Calu3 (cell line): ENCODE data around the gene FAF1. TPM values are rescaled to one million over a fixed set of nuclear protein-coding genes. Genes with fewer than 3 reads are reported as not detected.

Experiments
- BruUV-seq: library from RNA; stranded (reverse); fragments of 400-500 nt; replicated peaks from 2 replicates; lab custom pipeline; 2021; lab: Mats Ljungman, UMichigan
- CTCF ChIA-PET: fragments of 300-600 bp; sonication (Branson Sonifier 250); formaldehyde crosslinking; loops from one replicate; lab custom pipeline; 2022; ENCODE audit warnings: antibody characterized with exemption; lab: Charles Lee
- DNase-seq: peaks from one replicate; pipeline ENCODE4 v3.0.0; 2022
- H3K27ac Mint-ChIP-seq: one replicate; pipeline ENCODE4 v1.8.0; 2022; ENCODE audit warnings: mixed read lengths; ENCODE audit not compliant: unreplicated experiment
- H3K27me3 Mint-ChIP-seq: one replicate; pipeline ENCODE4 v1.8.0; 2022; ENCODE audit warnings: mixed read lengths; ENCODE audit not compliant: unreplicated experiment
- H3K36me3 Mint-ChIP-seq: one replicate; pipeline ENCODE4 v1.8.0; 2022; ENCODE audit warnings: mild to moderate bottlenecking, moderate library complexity, mixed read lengths; ENCODE audit not compliant: insufficient read depth, unreplicated experiment
- H3K4me1 Mint-ChIP-seq: one replicate; pipeline ENCODE4 v1.8.0; 2022; ENCODE audit warnings: mild to moderate bottlenecking, low read depth, mixed read lengths; ENCODE audit not compliant: unreplicated experiment
- H3K4me3 Mint-ChIP-seq: one replicate; pipeline ENCODE4 v1.8.0; 2022; ENCODE audit warnings: mild to moderate bottlenecking, low read depth, moderate library complexity, mixed read lengths; ENCODE audit not compliant: unreplicated experiment
- H3K9me3 Mint-ChIP-seq: one replicate; pipeline ENCODE4 v1.8.0; 2022; ENCODE audit warnings: low read depth, mixed read lengths; ENCODE audit not compliant: unreplicated experiment
- CTCF ChIP-seq: fragments of 200-600 bp; IDR thresholded peaks from one replicate; pipeline ENCODE4 v1.8.0; 2022; ENCODE audit warnings: antibody characterized with exemption; ENCODE audit not compliant: unreplicated experiment
- intact Hi-C: fragments of 100-400 bp; cut with micrococcal nuclease; formaldehyde crosslinking; loops from one replicate; pipeline ENCODE4 v1.10.0; 2022; ENCODE audit not compliant: unreplicated experiment
- total RNA-seq: library from RNA; stranded (reverse); gene quantifications from 2 replicates; pipeline ENCODE4 v1.2.3, GENCODE V29; 2022

The FAF1 gene
- total RNA-seq, 1 experiment from 2014 or later, result 104 TPM

GRCh38 chr1:50454911-50455310 is 505.2 kb downstream of the FAF1 start:
- H3K36me3 Mint-ChIP-seq, result no peaks in the 10 kb centered on the region
- no peak overlapping the region for H3K4me3 Mint-ChIP-seq
- H3K27me3 Mint-ChIP-seq, result no peaks in the 10 kb centered on the region
- TF ChIP-seq CTCF, result no peak
- H3K4me1 Mint-ChIP-seq, result peaks cover 9% of the 10 kb centered on the region
- intact Hi-C loops, result no loop called here
- BruUV-seq, result no TSS peak
- no peak overlapping the region for H3K27ac Mint-ChIP-seq
- DNase-seq, result no peak
- H3K9me3 Mint-ChIP-seq, result no peaks in the 10 kb centered on the region
- CTCF ChIA-PET, result no interaction called here

- Mint-ChIP-seq H3K4me1 (peaks cover 9% of the 10 kb centered on the region), H3K27ac (no peak overlapping the region), H3K27me3 (no peaks in the 10 kb centered on the region), H3K9me3 (no peaks in the 10 kb centered on the region), H3K4me3 (no peak overlapping the region), H3K36me3 (no peaks in the 10 kb centered on the region)
- CTCF ChIA-PET, result no interaction called here
- DNase-seq, result no peak
- intact Hi-C loops, result no loop called here
- BruUV-seq, result no TSS peak
- TF ChIP-seq CTCF, result no peak
Measured at GRCh38 chr1:50453266-50453665, 506.8 kb downstream of the FAF1 start.

GRCh38 chr1:50452700-50453099 is 507.4 kb downstream of the FAF1 start:
- Mint-ChIP-seq H3K9me3 (no peaks in the 10 kb centered on the region), H3K4me3 (no peak overlapping the region), H3K4me1 (peaks cover 9% of the 10 kb centered on the region), H3K27me3 (no peaks in the 10 kb centered on the region), H3K27ac (no peak overlapping the region), H3K36me3 (no peaks in the 10 kb centered on the region)
- no TSS peak for BruUV-seq
- intact Hi-C loops, result no loop called here
- TF ChIP-seq CTCF, result no peak
- no peak for DNase-seq
- CTCF ChIA-PET, result interaction anchor here (0.6 kb wide), 1 partner anchor 16 kb away, joined by 3 read pairs; no protein-coding TSS in a partner anchor

- BruUV-seq, result no TSS peak
- Mint-ChIP-seq H3K9me3 (no peaks in the 10 kb centered on the region), H3K27me3 (no peaks in the 10 kb centered on the region), H3K27ac (no peak overlapping the region), H3K4me3 (no peak overlapping the region), H3K4me1 (peaks cover 9% of the 10 kb centered on the region), H3K36me3 (no peaks in the 10 kb centered on the region)
- DNase-seq, result no peak
- no peak for TF ChIP-seq CTCF
- CTCF ChIA-PET, result no interaction called here
- intact Hi-C loops, result no loop called here
Measured at GRCh38 chr1:50450861-50451653, 509.0 kb downstream of the FAF1 start.
